GM18502 (cell line): ENCODE results near the gene C3orf20.

Source experiments
- ATAC-seq: cut with Tn5 transposase; IDR thresholded peaks from one replicate; pipeline ENCODE4 v1.9.1; 2021; ENCODE audit warnings: mild to moderate bottlenecking; ENCODE audit not compliant: unreplicated experiment, poor library complexity

C3orf20 gene

GRCh38 chr3:14674841-14675240 lies at the start of gene C3orf20:
C3orf20 (plus strand) TSS chr3:14675141; CDS start chr3:14682714, 7,573 bp downstream.
- no peak for ATAC-seq

GRCh38 chr3:14625443-14625842 lies 49.5 kb upstream of the C3orf20 start:
- no peak for ATAC-seq

GRCh38 chr3:14627815-14628214 lies 47.1 kb upstream of the C3orf20 start:
- no peak for ATAC-seq

GRCh38 chr3:14628406-14628805 lies 46.5 kb upstream of the C3orf20 start:
- no peak for ATAC-seq

DNA sequence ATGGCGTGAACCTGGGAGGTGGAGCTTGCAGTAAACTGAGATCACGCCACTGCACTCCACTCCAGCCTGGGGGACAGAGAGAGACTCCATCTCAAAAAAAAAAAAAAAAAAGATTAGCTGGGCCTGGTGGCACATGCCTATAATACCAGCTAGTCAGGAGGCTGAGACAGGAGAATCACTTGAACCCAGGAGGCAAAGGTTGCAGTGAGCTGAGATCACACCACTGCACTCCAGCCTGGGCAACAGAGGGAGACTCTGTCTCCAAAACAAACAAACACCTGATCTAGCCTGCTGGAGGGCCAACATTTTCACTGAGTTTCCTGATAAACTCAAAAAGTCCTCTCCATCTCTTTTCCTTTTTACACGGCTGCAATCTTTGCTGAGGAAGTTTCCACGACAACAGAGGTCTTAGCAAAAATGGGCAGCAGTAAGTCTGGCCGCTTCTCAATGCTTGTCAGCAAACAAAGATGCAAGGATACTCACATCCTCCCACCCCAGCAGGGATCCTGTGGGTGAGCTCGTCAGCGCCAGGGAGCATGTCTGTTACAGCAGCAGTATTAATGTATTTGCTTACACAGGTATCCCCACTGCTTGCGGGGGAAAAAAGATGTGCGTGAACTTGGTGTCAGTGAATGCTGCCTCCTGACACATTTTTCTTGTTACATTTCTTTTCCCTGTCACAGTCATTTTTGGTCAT lies 44.4 kb upstream of the C3orf20 start:
- no peak for ATAC-seq

DNA sequence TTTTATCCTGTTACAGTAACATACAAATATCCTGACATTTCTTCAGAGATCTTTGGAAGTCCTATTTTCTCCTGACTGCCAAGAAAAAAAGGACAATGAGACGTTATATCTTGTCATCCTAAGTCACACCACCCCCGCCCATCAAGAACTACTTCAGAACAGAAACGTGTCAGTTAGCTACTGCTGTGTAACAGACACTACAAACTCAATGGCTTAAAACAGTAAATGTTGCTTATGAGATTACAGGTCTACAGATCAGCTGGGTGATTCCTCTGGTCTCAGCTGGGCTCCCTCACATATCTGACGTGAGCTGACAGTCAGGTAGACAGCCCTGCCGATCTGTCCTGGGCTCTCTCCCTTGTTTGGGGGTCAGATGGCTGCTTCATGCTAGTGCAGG lies 43.8 kb upstream of the C3orf20 start:
- no peak for ATAC-seq

GRCh38 chr3:14631687-14632441 lies 43.1 kb upstream of the C3orf20 start:
- no peak for ATAC-seq

- ATAC-seq, result no peak
These were observed 42.5 kb upstream of the C3orf20 start for GRCh38 chr3:14632442-14632930.

DNA sequence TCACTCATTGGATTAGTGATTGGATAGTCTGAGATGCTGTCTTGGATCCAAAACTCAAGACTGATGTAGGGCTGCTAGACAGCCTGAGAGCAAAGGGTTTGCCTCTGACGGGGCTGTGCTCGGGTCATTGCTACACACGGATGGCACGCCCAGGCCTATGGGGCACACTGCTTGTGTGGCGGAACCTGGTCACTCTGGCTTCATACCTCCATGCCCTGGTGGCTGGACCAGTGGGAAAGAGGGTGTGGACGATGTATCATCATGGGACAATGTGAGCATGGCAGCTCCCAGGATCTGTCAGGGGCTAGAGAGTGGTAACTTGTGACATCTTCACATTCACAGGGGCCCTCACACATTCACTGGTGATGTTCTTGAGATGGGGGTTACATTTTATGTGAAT lies 41.5 kb upstream of the C3orf20 start:
- ATAC-seq, result no peak

- no peak for ATAC-seq
These were observed 41.0 kb upstream of the C3orf20 start for GRCh38 chr3:14633819-14634424.

DNA sequence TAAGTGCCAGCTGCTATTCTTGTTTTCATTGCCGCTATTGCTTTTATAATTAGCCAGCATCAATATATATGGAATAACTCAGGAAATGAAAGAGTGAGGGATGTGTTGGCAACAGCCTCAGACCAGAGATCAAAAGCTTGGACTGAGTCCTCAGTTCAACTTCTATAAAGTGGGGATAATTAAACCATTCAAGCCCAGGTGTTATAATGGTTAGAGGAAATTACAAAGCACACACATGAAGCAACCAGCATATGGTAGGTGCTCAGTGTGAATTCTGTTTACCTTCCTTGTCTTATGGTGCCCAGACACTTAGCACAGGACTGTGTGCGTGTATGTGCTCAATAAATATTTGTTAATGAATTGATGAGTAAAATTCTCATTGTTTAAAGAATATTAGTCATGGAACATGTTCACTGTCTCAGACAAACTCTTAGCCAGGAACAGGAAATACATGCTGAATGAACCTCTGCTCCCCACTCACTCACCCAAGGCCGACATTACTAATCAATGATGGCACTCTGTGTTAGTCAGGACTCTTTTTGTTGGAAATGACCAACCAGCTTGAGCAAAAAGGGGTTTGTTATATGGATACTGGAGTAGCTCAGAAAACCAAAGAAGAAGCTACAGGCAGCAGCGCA lies 40.1 kb upstream of the C3orf20 start:
- ATAC-seq, result no peak

GRCh38 chr3:14636496-14637087 lies 38.3 kb upstream of the C3orf20 start:
- no peak for ATAC-seq

- ATAC-seq, result no peak
These were observed 34.8 kb upstream of the C3orf20 start for GRCh38 chr3:14640157-14640562.

- ATAC-seq, result no peak
These were observed 34.2 kb upstream of the C3orf20 start for GRCh38 chr3:14640734-14641133.

GRCh38 chr3:14641346-14641745 lies 33.6 kb upstream of the C3orf20 start:
- no peak for ATAC-seq

GRCh38 chr3:14645453-14645852 lies 29.5 kb upstream of the C3orf20 start:
- ATAC-seq, result no peak

- no peak for ATAC-seq
These were observed 28.8 kb upstream of the C3orf20 start for GRCh38 chr3:14646131-14646573.

- no peak for ATAC-seq
These were observed 28.1 kb upstream of the C3orf20 start for GRCh38 chr3:14646589-14647413.
